ENCODE measurements around the gene LTC4S. TPM values are rescaled to one million over a fixed set of nuclear protein-coding genes. Genes with fewer than 3 reads are reported as not detected.

Gene LTC4S
- total RNA-seq, 1 experiment from 2014 or later, result 2.6 TPM

- H3K27me3 Mint-ChIP-seq (ENCODE audit: low read depth), result peaks cover 6% of the 10 kb centered on the region
- peaks cover 34% of the 10 kb centered on the region for H3K4me1 Mint-ChIP-seq
- no peak for DNase-seq (ENCODE audit: low spot score)
- no peaks in the 10 kb centered on the region for H3K9me3 Mint-ChIP-seq
- H3K4me3 Mint-ChIP-seq, result peak overlapping the region; percentile 77
- peaks cover 7% of the 10 kb centered on the region for H3K36me3 Mint-ChIP-seq
- no peak for ATAC-seq
- POLR2A ChIA-PET, result no interaction called here
- TF ChIP-seq, protein P1, sequence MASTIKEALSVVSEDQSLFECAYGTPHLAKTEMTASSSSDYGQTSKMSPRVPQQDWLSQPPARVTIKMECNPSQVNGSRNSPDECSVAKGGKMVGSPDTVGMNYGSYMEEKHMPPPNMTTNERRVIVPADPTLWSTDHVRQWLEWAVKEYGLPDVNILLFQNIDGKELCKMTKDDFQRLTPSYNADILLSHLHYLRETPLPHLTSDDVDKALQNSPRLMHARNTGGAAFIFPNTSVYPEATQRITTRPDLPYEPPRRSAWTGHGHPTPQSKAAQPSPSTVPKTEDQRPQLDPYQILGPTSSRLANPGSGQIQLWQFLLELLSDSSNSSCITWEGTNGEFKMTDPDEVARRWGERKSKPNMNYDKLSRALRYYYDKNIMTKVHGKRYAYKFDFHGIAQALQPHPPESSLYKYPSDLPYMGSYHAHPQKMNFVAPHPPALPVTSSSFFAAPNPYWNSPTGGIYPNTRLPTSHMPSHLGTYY (CRISPR knock-in tag; IDR thresholded peaks at IDR 0.05), result no peak
- CTCF ChIA-PET, result no interaction called here
- no peak overlapping the region for H3K27ac Mint-ChIP-seq
These were observed 10.8 kb downstream of the LTC4S start for GRCh38 chr5:179804555-179804947.

- ChIA-PET POLR2A (no interaction called here), CTCF (interaction anchor here (1.2 to 1.3 kb wide), 2 partner anchors 43 to 137 kb away, joined by 3 read pairs; no protein-coding TSS in a partner anchor)
- H3K27me3 Mint-ChIP-seq (ENCODE audit: low read depth), result peaks cover 6% of the 10 kb centered on the region
- DNase-seq (ENCODE audit: low spot score) (no peak), ATAC-seq (no peak)
- peaks cover 3% of the 10 kb centered on the region for H3K36me3 Mint-ChIP-seq
- TF ChIP-seq NFE2L1 (CRISPR knock-in tag; IDR thresholded peaks at IDR 0.05) (no peak), CREB1 (CRISPR knock-in tag; IDR thresholded peaks at IDR 0.05) (no peak), ARID4B (CRISPR knock-in tag; IDR thresholded peaks at IDR 0.05; ENCODE audit: borderline replicate concordance) (no peak), KAT7 (CRISPR knock-in tag; IDR thresholded peaks at IDR 0.05; ENCODE audit: borderline replicate concordance) (no peak), NR2C2 (CRISPR knock-in tag; IDR thresholded peaks at IDR 0.05) (no peak), CREM (CRISPR knock-in tag; IDR thresholded peaks at IDR 0.05) (no peak)
- TF ChIP-seq, protein P2, sequence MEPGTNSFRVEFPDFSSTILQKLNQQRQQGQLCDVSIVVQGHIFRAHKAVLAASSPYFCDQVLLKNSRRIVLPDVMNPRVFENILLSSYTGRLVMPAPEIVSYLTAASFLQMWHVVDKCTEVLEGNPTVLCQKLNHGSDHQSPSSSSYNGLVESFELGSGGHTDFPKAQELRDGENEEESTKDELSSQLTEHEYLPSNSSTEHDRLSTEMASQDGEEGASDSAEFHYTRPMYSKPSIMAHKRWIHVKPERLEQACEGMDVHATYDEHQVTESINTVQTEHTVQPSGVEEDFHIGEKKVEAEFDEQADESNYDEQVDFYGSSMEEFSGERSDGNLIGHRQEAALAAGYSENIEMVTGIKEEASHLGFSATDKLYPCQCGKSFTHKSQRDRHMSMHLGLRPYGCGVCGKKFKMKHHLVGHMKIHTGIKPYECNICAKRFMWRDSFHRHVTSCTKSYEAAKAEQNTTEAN (CRISPR knock-in tag; IDR thresholded peaks at IDR 0.05), result no peak
- peak overlapping the region; percentile 77 for H3K4me3 Mint-ChIP-seq
- H3K27ac Mint-ChIP-seq, result no peak overlapping the region
- H3K4me1 Mint-ChIP-seq, result peaks cover 34% of the 10 kb centered on the region
- no peaks in the 10 kb centered on the region for H3K9me3 Mint-ChIP-seq
These were observed 11.3 kb downstream of the LTC4S start for GRCh38 chr5:179805070-179805528.

DNA sequence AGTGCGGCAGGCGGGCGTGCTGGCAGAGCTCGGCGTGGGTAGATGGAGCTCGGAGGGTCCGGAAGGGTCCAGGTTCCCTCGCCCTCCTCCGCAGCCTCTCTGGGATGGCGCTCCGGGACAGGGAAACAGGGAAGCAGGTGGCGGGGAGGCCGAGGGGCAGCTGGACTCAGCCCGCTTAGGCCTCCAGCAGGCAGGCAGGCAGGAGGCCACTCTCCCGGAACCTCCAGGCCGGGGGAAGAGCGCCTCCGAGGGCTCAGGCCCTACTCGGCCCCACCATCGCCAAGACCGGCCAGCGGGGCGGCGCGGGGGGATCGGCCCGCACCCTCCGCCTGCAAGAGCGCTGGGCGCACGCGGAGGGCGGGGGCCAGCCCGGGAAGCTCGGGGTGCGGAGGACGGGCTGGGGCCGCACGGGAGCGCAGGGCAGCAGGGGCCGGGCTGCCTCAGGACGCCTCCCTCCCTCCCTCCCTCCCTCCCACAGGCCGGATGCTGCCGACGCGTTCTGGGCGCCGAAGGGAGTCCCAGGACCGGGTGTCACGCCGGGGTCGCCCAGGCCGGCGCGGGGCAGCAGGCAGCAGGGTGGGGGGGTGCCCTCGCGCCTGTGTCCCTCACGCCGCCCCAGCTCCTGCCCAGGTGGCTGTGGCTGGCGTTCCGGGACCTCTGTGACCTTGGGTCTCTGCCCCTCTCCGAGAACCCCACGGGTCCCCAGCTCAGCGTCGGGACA is 11.9 kb downstream of the LTC4S start:
- ChIA-PET CTCF (interaction anchor here (0.5 to 1.3 kb wide), 3 partner anchors 10 to 137 kb away, joined by 3 read pairs; no protein-coding TSS in a partner anchor), POLR2A (interaction anchor here (0.6 to 1.5 kb wide), 2 partner anchors 9 to 15 kb away, joined by 4 read pairs; partner anchors contain the start of gene SQSTM1)
- no peak overlapping the region for H3K27ac Mint-ChIP-seq
- ATAC-seq (peak; percentile 2; the same call in 1 of the 2 replicates), DNase-seq (ENCODE audit: low spot score) (peak; percentile 39)
- peaks cover 34% of the 10 kb centered on the region for H3K4me1 Mint-ChIP-seq
- peaks cover 3% of the 10 kb centered on the region for H3K36me3 Mint-ChIP-seq
- peak overlapping the region; percentile 77 for H3K4me3 Mint-ChIP-seq
- H3K27me3 Mint-ChIP-seq (ENCODE audit: low read depth), result peaks cover 6% of the 10 kb centered on the region
- no peaks in the 10 kb centered on the region for H3K9me3 Mint-ChIP-seq
- TF ChIP-seq ZNF219 (CRISPR knock-in tag; IDR thresholded peaks at IDR 0.05; ENCODE audit: borderline replicate concordance) (0 out of 2 replicates have a peak, but pooled peaks have one; percentile 48), ZNF281 (CRISPR knock-in tag; IDR thresholded peaks at IDR 0.05) (peak; percentile 21; the same call in 1 of the 2 replicates), MLX (CRISPR knock-in tag; IDR thresholded peaks at IDR 0.05) (0 out of 2 replicates have a peak, but pooled peaks have one; percentile 18), FOXK1 (CRISPR knock-in tag; IDR thresholded peaks at IDR 0.05) (0 out of 2 replicates have a peak, but pooled peaks have one; percentile 48), RELA (CRISPR knock-in tag; IDR thresholded peaks at IDR 0.05; ENCODE audit: borderline replicate concordance) (no peak), GABPB1 (CRISPR knock-in tag; IDR thresholded peaks at IDR 0.05) (0 out of 2 replicates have a peak, but pooled peaks have one; percentile 17), SMAD4 (CRISPR knock-in tag; IDR thresholded peaks at IDR 0.05) (no peak)
- TF ChIP-seq, protein P3, sequence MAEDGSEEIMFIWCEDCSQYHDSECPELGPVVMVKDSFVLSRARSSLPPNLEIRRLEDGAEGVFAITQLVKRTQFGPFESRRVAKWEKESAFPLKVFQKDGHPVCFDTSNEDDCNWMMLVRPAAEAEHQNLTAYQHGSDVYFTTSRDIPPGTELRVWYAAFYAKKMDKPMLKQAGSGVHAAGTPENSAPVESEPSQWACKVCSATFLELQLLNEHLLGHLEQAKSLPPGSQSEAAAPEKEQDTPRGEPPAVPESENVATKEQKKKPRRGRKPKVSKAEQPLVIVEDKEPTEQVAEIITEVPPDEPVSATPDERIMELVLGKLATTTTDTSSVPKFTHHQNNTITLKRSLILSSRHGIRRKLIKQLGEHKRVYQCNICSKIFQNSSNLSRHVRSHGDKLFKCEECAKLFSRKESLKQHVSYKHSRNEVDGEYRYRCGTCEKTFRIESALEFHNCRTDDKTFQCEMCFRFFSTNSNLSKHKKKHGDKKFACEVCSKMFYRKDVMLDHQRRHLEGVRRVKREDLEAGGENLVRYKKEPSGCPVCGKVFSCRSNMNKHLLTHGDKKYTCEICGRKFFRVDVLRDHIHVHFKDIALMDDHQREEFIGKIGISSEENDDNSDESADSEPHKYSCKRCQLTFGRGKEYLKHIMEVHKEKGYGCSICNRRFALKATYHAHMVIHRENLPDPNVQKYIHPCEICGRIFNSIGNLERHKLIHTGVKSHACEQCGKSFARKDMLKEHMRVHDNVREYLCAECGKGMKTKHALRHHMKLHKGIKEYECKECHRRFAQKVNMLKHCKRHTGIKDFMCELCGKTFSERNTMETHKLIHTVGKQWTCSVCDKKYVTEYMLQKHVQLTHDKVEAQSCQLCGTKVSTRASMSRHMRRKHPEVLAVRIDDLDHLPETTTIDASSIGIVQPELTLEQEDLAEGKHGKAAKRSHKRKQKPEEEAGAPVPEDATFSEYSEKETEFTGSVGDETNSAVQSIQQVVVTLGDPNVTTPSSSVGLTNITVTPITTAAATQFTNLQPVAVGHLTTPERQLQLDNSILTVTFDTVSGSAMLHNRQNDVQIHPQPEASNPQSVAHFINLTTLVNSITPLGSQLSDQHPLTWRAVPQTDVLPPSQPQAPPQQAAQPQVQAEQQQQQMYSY (CRISPR knock-in tag; IDR thresholded peaks at IDR 0.05), result no peak; the same call in 1 of the 2 replicates
